Stimulated activated naive CD8-positive, alpha-beta T cell treated with anti-CD3 and anti-CD28 coated beads, Interleukin-15, Interleukin-2, amounts not matched to agents 100 ng/mL and 50 ng/mL, for 24 hours (primary cell): Measurements from ENCODE around the gene SPATS2.

ENCODE experiments used
- H3K27ac Mint-ChIP-seq: one replicate; pipeline ENCODE4 v1.8.0; 2021; ENCODE audit warnings: mild to moderate bottlenecking, mixed read lengths
- H3K27me3 Mint-ChIP-seq: one replicate; pipeline ENCODE4 v1.8.0; 2021; ENCODE audit warnings: mixed read lengths
- H3K36me3 Mint-ChIP-seq: one replicate; pipeline ENCODE4 v1.8.0; 2021; ENCODE audit warnings: low read depth, mixed read lengths
- H3K4me1 Mint-ChIP-seq: one replicate; pipeline ENCODE4 v1.8.0; 2021; ENCODE audit warnings: low read depth, mixed read lengths
- H3K4me3 Mint-ChIP-seq: one replicate; pipeline ENCODE4 v1.8.0; 2021; ENCODE audit warnings: mild to moderate bottlenecking, mixed read lengths
- H3K9me3 Mint-ChIP-seq: one replicate; pipeline ENCODE4 v1.8.0; 2021; ENCODE audit warnings: mixed read lengths

The SPATS2 gene

GRCh38 chr12:49567302-49567610, 200.0 kb downstream of the SPATS2 start:
- no peaks in the 10 kb centered on the region for H3K9me3 Mint-ChIP-seq
- peak overlapping the region; percentile 98 for H3K27ac Mint-ChIP-seq
- H3K4me1 Mint-ChIP-seq = peaks cover 70% of the 10 kb centered on the region
- no peaks in the 10 kb centered on the region for H3K27me3 Mint-ChIP-seq
- H3K36me3 Mint-ChIP-seq = peaks cover 31% of the 10 kb centered on the region
- peak overlapping the region; percentile 97 for H3K4me3 Mint-ChIP-seq

- Mint-ChIP-seq H3K27ac (peak within 1 kb of the TSS; percentile 98), H3K9me3 (no peaks in the 10 kb centered on the region), H3K4me1 (peaks cover 65% of the 10 kb centered on the region), H3K4me3 (peak within 1 kb of the TSS; percentile 97), H3K27me3 (no peaks in the 10 kb centered on the region), H3K36me3 (peaks cover 26% of the 10 kb centered on the region)
Observed at GRCh38 chr12:49567611-49568441, 200.6 kb downstream of the SPATS2 start, which contains the start of gene MCRS1. MCRS1 (minus strand) TSS chr12:49568142; CDS start chr12:49566731, 1,411 bp downstream.

- peaks cover 24% of the 10 kb centered on the region for H3K36me3 Mint-ChIP-seq
- peak overlapping the region; percentile 97 for H3K4me3 Mint-ChIP-seq
- no peaks in the 10 kb centered on the region for H3K27me3 Mint-ChIP-seq
- H3K27ac Mint-ChIP-seq = peak overlapping the region; percentile 98
- H3K9me3 Mint-ChIP-seq = no peaks in the 10 kb centered on the region
- H3K4me1 Mint-ChIP-seq = peaks cover 65% of the 10 kb centered on the region
Observed at GRCh38 chr12:49568442-49569162, 201.3 kb downstream of the SPATS2 start.
